MV-4-11 (cell line): Measurements from ENCODE around the gene DYNLL2.
A peak's percentile ranks its signal among the peaks of the same experiment; 100 is the strongest.
"Not testable (repeated sequence)": the region's sequence is repeated elsewhere in the genome, so short reads cannot be mapped to it uniquely, and the experiment has no call there.

Source experiments
- DNase-seq: peaks from one replicate; lab custom pipeline; 2025; lab: John Stamatoyannopoulos, UW

Gene DYNLL2

GRCh38 chr17:58082870-58083490 is at the start of gene DYNLL2:
Gene DYNLL2 (plus strand): TSS chr17:58083419. CDS start chr17:58087091, 3,672 bp downstream.
- peak; percentile 69 for DNase-seq

GRCh38 chr17:58039975-58040374 is 43.2 kb upstream of the DYNLL2 start:
- DNase-seq = no peak

GRCh38 chr17:58040386-58040785 is 42.8 kb upstream of the DYNLL2 start:
- DNase-seq = no peak

GRCh38 chr17:58041161-58041560 is 42.1 kb upstream of the DYNLL2 start:
- DNase-seq = no peak

GRCh38 chr17:58043221-58044181 is 39.7 kb upstream of the DYNLL2 start:
- DNase-seq = no peak

GRCh38 chr17:58044256-58044655 is 39.0 kb upstream of the DYNLL2 start:
- not testable (repeated sequence) for DNase-seq

- DNase-seq = no peak
Measured at GRCh38 chr17:58046239-58047094, 36.8 kb upstream of the DYNLL2 start.

DNA sequence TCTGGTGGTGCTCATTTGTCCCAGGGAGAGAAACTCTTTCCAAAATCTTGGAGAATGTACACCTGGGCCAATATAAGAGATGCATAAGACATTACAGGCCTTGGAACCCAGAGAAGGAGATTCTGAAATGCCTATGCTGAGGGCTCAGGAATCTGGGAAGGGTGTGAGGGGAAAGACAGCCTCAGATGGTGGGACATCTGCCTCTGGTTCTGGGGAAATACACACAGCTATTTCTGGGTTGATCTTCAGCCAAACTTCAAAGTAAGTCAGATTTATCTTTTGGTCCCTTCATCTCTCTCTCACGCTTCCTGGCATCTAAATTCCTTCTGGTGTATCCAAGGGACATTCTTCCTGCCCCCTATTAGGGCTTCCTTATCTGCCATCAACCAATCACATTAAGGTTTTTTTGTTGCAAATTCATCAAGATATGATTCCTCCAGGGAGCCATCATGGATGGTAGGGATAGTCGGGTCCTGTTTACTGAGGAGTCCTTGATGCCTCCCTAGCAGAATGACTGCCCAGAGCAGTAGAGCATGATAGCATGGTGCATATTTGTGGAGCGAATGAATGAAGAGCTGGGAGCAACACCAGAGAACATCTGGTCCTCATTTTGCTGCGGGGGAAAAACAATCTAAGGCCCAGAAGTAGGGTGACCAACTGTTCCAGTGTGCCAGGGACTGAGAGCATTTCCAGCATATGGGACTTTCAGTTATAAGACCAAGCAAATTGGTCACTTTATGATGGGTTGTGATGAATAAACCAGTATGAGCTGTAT is 35.7 kb upstream of the DYNLL2 start:
- DNase-seq = no peak

DNA sequence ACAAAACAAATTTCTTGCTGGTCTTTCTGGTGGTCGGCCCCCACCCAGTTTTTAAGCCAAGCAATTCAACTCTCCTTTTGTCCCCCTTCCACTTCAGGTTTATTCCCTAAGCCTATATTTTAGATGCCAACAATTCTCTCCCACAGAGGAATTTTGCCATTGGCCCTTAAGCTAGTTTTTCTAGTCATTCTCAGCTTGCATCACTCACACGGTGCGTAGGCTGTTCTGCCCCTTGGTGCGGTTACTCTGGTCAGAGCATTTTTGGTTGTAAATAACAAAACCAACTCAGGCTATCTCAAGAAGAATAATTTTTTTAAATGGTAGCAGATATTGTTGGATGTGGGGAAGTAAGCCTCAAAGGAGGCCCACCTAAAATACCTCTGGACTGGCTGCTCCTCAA is 33.7 kb upstream of the DYNLL2 start:
- no peak for DNase-seq

DNA sequence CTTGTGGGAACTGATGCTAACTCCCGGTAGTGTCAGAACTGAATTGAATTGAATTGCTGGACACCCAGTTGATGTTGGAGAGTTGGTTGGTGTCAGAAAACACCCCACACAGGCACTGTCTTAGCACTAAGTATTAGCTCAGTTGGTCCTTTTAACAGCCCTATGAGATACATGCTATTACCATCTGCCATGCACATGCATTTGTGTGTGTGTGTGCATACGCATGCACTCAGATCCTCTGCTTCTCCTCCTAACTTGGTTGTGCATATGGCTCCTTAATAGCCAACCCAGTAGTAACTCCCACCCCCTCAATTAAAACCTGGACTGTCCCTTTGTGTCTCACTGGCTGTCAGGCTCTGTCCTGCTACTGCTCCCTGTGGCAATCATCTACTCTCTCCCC is 32.3 kb upstream of the DYNLL2 start:
- no peak for DNase-seq

DNA sequence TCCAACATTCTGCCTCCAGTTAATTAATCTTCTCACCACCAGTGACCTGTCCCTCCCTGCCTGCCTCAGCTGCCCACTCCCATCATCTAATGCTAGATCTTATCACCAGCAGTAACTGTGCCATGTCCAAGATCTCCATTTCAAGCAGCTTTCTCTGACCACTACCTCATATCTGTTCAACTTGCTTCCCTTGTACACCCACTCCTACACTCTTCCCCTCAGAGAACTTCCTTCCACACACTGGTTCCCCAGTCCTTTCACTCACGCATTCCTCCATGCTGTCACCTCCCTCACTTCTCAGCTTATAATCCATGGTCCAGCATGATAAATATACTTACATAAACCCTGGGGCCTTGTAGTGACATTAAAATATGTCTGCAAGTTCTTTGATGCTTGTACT is 31.8 kb upstream of the DYNLL2 start:
- DNase-seq = no peak

DNA sequence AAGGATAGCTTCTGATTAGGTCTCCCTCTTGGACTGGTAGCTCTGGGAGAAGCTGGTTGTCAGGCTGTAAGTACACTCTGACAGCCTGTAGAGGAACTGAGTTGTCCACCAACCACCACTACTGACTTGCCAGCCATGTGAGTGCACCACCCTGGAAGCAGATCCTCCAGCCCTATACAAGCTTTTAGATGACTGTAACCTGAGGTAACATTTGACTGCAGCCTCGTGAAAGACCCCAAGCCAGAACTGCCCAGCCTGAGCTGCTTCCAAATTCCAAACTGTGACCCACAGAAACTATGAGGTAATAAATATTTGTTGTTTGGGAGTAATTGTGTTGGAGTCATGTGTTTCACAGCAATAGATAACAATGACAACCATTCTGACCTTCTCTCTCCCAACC is 30.8 kb upstream of the DYNLL2 start:
- DNase-seq = no peak

DNA sequence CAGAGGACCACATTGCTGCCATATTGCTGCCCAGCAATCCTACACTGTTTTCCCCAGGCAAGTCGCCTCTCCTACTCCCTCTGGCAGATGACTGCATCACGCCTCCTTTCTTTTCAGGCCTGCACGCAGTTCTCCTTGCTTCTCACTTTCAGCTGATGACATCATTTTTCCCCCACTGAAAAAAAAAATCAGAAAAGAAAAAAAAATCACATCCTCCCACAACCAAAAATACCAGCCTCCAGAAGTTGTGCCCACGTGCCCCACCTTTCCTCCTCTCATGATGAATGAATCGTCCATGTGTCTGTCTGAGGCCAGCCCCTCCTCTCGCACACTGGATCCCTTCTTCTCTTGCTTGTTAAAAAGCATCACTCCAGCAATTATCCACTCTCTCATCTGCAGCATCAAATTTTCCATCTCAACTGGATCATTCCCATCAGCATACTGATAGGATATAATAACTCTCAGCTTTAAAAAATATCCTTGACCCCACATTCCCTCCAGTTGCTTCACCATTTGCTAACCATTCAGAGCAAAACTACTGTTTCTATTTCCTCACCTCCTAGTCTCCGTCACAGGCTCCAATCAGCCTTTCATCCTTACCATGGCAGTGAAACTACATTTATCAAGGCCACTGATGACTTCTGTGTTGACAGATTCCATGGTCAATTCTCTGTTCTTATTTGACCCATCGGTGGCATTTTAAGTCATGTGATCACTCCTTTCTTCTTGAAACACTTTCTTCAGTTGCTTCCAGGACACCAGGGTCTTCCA is 30.1 kb upstream of the DYNLL2 start:
- DNase-seq = no peak

DNA sequence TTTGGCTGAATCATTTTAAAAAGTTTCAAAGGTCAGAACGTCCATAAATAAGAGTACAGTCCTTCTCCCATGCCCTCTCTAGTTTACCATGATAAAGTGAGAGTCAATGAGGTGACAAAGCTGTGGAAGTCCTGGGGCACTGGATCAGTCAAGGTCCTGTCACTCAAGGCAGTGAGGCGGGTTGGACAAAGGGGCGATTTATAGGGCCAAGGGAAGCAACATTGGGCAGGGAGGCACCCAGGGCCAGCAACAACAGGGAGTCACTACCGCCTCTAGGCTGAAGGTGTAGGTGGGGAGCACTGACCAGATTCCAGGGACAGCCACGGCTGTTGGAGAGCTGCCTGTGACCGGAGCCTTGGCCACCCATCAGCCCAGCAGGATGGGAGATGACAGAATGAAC is 28.6 kb upstream of the DYNLL2 start:
- DNase-seq = no peak

GRCh38 chr17:58056476-58056875 is 26.7 kb upstream of the DYNLL2 start:
- DNase-seq = no peak

GRCh38 chr17:58059141-58059540 is 24.1 kb upstream of the DYNLL2 start:
- no peak for DNase-seq

DNA sequence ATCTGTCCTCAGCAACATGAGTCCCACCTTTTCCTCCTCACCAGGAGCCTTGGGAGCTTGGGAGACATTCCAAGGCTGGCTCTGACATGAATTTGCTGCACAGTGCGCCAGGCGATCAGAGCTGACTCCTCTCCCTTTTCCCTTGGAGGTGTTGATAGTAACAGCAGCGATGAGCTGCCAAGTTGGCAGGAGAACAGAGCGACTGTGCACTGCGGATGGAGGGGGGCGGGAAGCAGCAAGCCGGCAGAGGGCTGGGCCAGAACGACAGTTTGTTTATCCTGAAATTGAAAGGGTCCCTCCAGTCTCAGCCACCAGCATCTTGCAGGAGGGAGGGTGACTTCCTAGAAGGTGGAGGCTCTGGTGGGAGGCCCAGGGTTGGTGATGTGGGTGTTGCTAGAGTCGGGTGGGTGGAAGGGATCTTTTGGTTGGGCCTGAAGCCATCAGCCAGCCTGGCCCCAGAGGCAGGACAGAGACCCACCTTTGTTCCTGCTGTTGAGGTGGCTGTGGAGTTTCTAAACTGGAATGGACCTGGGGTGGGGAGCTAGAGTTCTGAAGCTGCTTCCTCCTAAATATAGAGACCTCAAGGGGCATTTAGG is 22.5 kb upstream of the DYNLL2 start:
- DNase-seq = no peak

- no peak for DNase-seq
Measured at GRCh38 chr17:58061672-58062071, 21.5 kb upstream of the DYNLL2 start.

DNA sequence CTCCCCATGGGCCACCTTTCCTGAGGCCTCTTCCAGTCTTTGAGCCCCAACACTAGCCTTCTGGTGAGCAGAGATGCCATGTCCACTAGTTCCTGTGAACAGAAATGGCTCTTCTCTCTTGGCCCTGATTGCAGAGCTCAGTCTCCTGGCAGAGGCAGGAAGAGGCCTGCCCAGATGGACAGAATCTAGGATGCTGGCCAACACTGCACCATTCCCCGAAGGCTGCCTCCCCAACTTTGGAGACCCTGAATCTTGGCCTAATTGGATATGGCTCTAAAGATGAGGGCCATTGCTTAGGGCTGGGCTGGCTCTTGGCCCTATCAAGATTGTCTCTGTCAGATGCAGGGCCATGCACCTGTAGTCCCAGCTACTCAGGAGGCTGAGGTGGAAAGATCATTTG is 18.0 kb upstream of the DYNLL2 start:
- DNase-seq = no peak

- DNase-seq = no peak
Measured at GRCh38 chr17:58066401-58066800, 16.8 kb upstream of the DYNLL2 start.
